ENCODE measurements around the gene UNC93B1. TPM values are rescaled to one million over a fixed set of nuclear protein-coding genes. Genes with fewer than 3 reads are reported as not detected.

The UNC93B1 gene
- total RNA-seq, 1 donor from 2014 or later = 121 TPM

- H3K36me3 ChIP-seq = peaks cover 20% of the 10 kb centered on the region
- TF ChIP-seq CTCF (IDR thresholded peaks at IDR 0.05) = no peak
- peaks cover 55% of the 10 kb centered on the region for H3K4me1 ChIP-seq
- H3K4me3 ChIP-seq = no peak overlapping the region
- H3K9me3 ChIP-seq = no peaks in the 10 kb centered on the region
- peak overlapping the region; percentile 46 for H3K27ac ChIP-seq
- ATAC-seq (no peak), DNase-seq (peak; percentile 56)
- intact Hi-C loops (cut with DNase I) = no loop called here
- H3K27me3 ChIP-seq (ENCODE audit: low read depth) = no peaks in the 10 kb centered on the region
Observed at GRCh38 chr11:68016904-68017817, 13.3 kb upstream of the UNC93B1 start.

GRCh38 chr11:68016161-68016903 is 12.4 kb upstream of the UNC93B1 start:
- H3K4me3 ChIP-seq = no peak overlapping the region
- ATAC-seq = no peak
- peak overlapping the region; percentile 46 for H3K27ac ChIP-seq
- H3K9me3 ChIP-seq = no peaks in the 10 kb centered on the region
- DNase-seq = no peak
- peaks cover 63% of the 10 kb centered on the region for H3K4me1 ChIP-seq
- intact Hi-C loops (cut with DNase I) = no loop called here
- H3K36me3 ChIP-seq = peaks cover 11% of the 10 kb centered on the region
- H3K27me3 ChIP-seq (ENCODE audit: low read depth) = no peaks in the 10 kb centered on the region
- TF ChIP-seq CTCF (IDR thresholded peaks at IDR 0.05) = no peak

- ATAC-seq (no peak), DNase-seq (no peak)
- intact Hi-C loops (cut with DNase I) = no loop called here
- Histone ChIP-seq H3K4me1 (peaks cover 60% of the 10 kb centered on the region), H3K27ac (peak overlapping the region; percentile 86), H3K4me3 (no peak overlapping the region), H3K36me3 (peaks cover 10% of the 10 kb centered on the region), H3K9me3 (no peaks in the 10 kb centered on the region), H3K27me3 (ENCODE audit: low read depth) (no peaks in the 10 kb centered on the region)
- TF ChIP-seq CTCF (IDR thresholded peaks at IDR 0.05) = no peak
Observed at GRCh38 chr11:68015467-68015866, 11.6 kb upstream of the UNC93B1 start.

GRCh38 chr11:68014947-68015447 is 11.1 kb upstream of the UNC93B1 start:
- no peak for TF ChIP-seq CTCF (IDR thresholded peaks at IDR 0.05)
- ATAC-seq = no peak
- no peak for DNase-seq
- H3K4me1 ChIP-seq = peaks cover 61% of the 10 kb centered on the region
- H3K9me3 ChIP-seq = no peaks in the 10 kb centered on the region
- H3K27ac ChIP-seq = peak overlapping the region; percentile 86
- peak overlapping the region; percentile 22 for H3K4me3 ChIP-seq
- H3K36me3 ChIP-seq = peaks cover 10% of the 10 kb centered on the region
- H3K27me3 ChIP-seq (ENCODE audit: low read depth) = no peaks in the 10 kb centered on the region
- intact Hi-C loops (cut with DNase I) = no loop called here

- peaks cover 65% of the 10 kb centered on the region for H3K4me1 ChIP-seq
- ATAC-seq = peak; percentile 63 to 70
Observed at GRCh38 chr11:68014157-68014946, 10.5 kb upstream of the UNC93B1 start.

More at GRCh38 chr11:68014157-68014946, 10.5 kb upstream of the UNC93B1 start:
- Histone ChIP-seq H3K27me3 (ENCODE audit: low read depth) (no peaks in the 10 kb centered on the region), H3K4me3 (peak overlapping the region; percentile 22), H3K36me3 (peaks cover 8% of the 10 kb centered on the region), H3K27ac (peak overlapping the region; percentile 86), H3K9me3 (no peaks in the 10 kb centered on the region)
- TF ChIP-seq CTCF (IDR thresholded peaks at IDR 0.05) = no peak
- DNase-seq = peak; percentile 92
- intact Hi-C loops (cut with DNase I) = no loop called here
